PC-3 (cell line): Measurements from ENCODE around the gene DNAH17. TPM values are rescaled to one million over a fixed set of nuclear protein-coding genes. Genes with fewer than 3 reads are reported as not detected.

Experiments used
- ATAC-seq: fragments of 200-7000 bp; cut with Tn5 transposase; 2 replicates; pipeline ENCODE4 v1.9.1; 2020; ENCODE audit warnings: mild to moderate bottlenecking, moderate library complexity
- BruUV-seq: library from RNA; stranded (reverse); fragments of 400-500 nt; replicated peaks from 2 replicates; lab custom pipeline; 2021; lab: Mats Ljungman, UMichigan
- CTCF ChIA-PET: fragments of 300-600 bp; sonication (Branson Sonifier 250); formaldehyde crosslinking; loops from one replicate; lab custom pipeline; 2022; ENCODE audit warnings: antibody characterized with exemption; lab: Charles Lee
- POLR2A ChIA-PET: fragments of 300-600 bp; sonication (Branson Sonifier 250); formaldehyde crosslinking; loops from one replicate; lab custom pipeline; 2022; ENCODE audit warnings: antibody characterized with exemption; ENCODE audit not compliant: unreplicated experiment; lab: Charles Lee
- DNase-seq: peaks from one replicate; pipeline ENCODE4 v3.0.0-alpha.2; 2015
- H2AFZ ChIP-seq: fragments of 300-600 bp; sonication (generic); 2 replicates; pipeline ENCODE4 v1.6.0; 2016; ENCODE audit warnings: antibody characterized with exemption, low read length
- H3F3A ChIP-seq: fragments of 300-600 bp; sonication (generic); one replicate; pipeline ENCODE4 v1.6.0; 2017; ENCODE audit warnings: antibody characterized with exemption, low read length, control low read depth, mild to moderate bottlenecking; ENCODE audit not compliant: unreplicated experiment
- H3K27ac ChIP-seq: fragments of 300-600 bp; sonication (generic); 2 replicates; pipeline ENCODE4 v1.5.1; 2016; ENCODE audit warnings: mild to moderate bottlenecking, low read length
- H3K27me3 ChIP-seq: fragments of 300-600 bp; sonication (generic); 2 replicates; pipeline ENCODE4 v1.6.1; 2016; ENCODE audit warnings: low read length, mixed read lengths
- H3K36me3 ChIP-seq: fragments of 300-600 bp; sonication (generic); 2 replicates; pipeline ENCODE4 v1.6.1; 2016; ENCODE audit warnings: low read depth, mixed run types, low read length, mixed read lengths
- H3K4me1 ChIP-seq: fragments of 300-600 bp; sonication (generic); 2 replicates; pipeline ENCODE4 v1.5.1; 2016; ENCODE audit warnings: low read length; ENCODE audit not compliant: insufficient read depth
- H3K4me2 ChIP-seq: fragments of 300-600 bp; sonication (generic); 2 replicates; pipeline ENCODE4 v1.6.0; 2016; ENCODE audit warnings: low read length
- H3K4me3 ChIP-seq: fragments of 300-600 bp; sonication (generic); 2 replicates; pipeline ENCODE4 v1.5.1; 2016; ENCODE audit warnings: mild to moderate bottlenecking, low read length, mixed read lengths
- H3K79me2 ChIP-seq: fragments of 300-600 bp; sonication (generic); 2 replicates; pipeline ENCODE4 v1.6.1; 2017; ENCODE audit warnings: low read length, mixed read lengths
- H3K9ac ChIP-seq: fragments of 300-600 bp; sonication (generic); 2 replicates; pipeline ENCODE4 v1.6.0; 2016; ENCODE audit warnings: mild to moderate bottlenecking, low read length
- H3K9me2 ChIP-seq: fragments of 300-600 bp; sonication (generic); replicated peaks from 2 replicates; pipeline ENCODE4 v1.6.1; 2016; ENCODE audit warnings: mixed run types, low read length, mixed read lengths
- H3K9me3 ChIP-seq: fragments of 300-600 bp; sonication (generic); 2 replicates; pipeline ENCODE4 v1.6.1; 2016; ENCODE audit warnings: low read length, mixed read lengths
- H4K20me1 ChIP-seq: fragments of 300-600 bp; sonication (generic); 2 replicates; pipeline ENCODE4 v1.6.1; 2016; ENCODE audit warnings: low read length, mixed read lengths
- EZH2 ChIP-seq: fragments of 300-600 bp; sonication (generic); IDR thresholded peaks from one replicate; pipeline ENCODE4 v1.6.1; 2017; ENCODE audit warnings: antibody characterized with exemption, mild to moderate bottlenecking, low read length; ENCODE audit not compliant: unreplicated experiment
- EZH2phosphoT487 ChIP-seq: fragments of 300-600 bp; sonication (generic); IDR thresholded peaks from 2 replicates; pipeline ENCODE4 v1.6.1; 2018; ENCODE audit warnings: mild to moderate bottlenecking, antibody characterized with exemption, low read length, borderline replicate concordance
- intact Hi-C: fragments of 100-400 bp; cut with micrococcal nuclease; formaldehyde crosslinking; loops from 2 replicates; pipeline ENCODE4 v1.9.0; 2023
- total RNA-seq: library from RNA; depleted of rRNA; stranded (reverse); fragments of >200 nt; gene quantifications from 2 replicates; pipeline ENCODE4 v1.2.3, GENCODE V29; 2014
- TF ChIP-seq, protein P1 (sequence below): fragments of 300-600 bp; sonication (generic); conservative IDR thresholded peaks from 2 replicates; pipeline ENCODE4 v1.5.1; 2017; ENCODE audit warnings: antibody characterized with exemption, low read depth, mild to moderate bottlenecking, low read length

The DNAH17 gene
- total RNA-seq, 1 experiment from 2014 or later, result 0.04 TPM

DNA sequence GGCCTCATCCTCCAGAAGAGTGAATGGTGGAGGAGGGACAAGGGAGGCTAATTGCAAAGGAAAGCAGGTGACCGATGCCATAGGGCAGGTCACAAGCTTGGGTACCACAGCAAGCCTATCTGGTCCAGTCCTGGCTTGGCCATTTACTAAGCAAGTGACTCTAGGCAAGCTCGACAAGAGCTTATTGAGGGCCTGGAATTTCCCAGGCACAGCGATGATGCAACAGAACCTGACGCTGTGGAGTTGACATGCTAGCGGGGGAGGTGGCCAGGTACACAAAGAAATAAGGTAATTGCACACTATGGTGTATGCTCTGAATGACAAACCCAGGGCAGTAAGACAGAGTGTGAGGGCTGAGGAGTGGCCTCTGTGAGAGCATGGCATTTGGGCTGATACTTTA is 100.2 kb downstream of the DNAH17 start:
- Histone ChIP-seq H3K9me3 (no peaks in the 10 kb centered on the region), H3F3A (no peaks in the 10 kb centered on the region), H3K9me2 (no peaks in the 10 kb centered on the region), H3K79me2 (no peaks in the 10 kb centered on the region), H3K27me3 (peaks cover 9% of the 10 kb centered on the region; the same call in 1 of the 2 replicates), H3K9ac (no peak overlapping the region), H3K4me2 (no peak overlapping the region), H4K20me1 (no peaks in the 10 kb centered on the region), H3K4me3 (no peak overlapping the region), H2AFZ (no peak overlapping the region), H3K27ac (no peak overlapping the region), H3K36me3 (no peaks in the 10 kb centered on the region), H3K4me1 (no peaks in the 10 kb centered on the region)
- DNase-seq (peak; percentile 30), ATAC-seq (no peak)
- BruUV-seq, result no TSS peak
- CTCF ChIA-PET, result no interaction called here
- TF ChIP-seq EZH2phosphoT487 (no peak), EZH2 (no peak)
- TF ChIP-seq, protein P1, sequence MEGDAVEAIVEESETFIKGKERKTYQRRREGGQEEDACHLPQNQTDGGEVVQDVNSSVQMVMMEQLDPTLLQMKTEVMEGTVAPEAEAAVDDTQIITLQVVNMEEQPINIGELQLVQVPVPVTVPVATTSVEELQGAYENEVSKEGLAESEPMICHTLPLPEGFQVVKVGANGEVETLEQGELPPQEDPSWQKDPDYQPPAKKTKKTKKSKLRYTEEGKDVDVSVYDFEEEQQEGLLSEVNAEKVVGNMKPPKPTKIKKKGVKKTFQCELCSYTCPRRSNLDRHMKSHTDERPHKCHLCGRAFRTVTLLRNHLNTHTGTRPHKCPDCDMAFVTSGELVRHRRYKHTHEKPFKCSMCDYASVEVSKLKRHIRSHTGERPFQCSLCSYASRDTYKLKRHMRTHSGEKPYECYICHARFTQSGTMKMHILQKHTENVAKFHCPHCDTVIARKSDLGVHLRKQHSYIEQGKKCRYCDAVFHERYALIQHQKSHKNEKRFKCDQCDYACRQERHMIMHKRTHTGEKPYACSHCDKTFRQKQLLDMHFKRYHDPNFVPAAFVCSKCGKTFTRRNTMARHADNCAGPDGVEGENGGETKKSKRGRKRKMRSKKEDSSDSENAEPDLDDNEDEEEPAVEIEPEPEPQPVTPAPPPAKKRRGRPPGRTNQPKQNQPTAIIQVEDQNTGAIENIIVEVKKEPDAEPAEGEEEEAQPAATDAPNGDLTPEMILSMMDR, result no peak
- POLR2A ChIA-PET, result no interaction called here
- intact Hi-C loops, result no loop called here

DNA sequence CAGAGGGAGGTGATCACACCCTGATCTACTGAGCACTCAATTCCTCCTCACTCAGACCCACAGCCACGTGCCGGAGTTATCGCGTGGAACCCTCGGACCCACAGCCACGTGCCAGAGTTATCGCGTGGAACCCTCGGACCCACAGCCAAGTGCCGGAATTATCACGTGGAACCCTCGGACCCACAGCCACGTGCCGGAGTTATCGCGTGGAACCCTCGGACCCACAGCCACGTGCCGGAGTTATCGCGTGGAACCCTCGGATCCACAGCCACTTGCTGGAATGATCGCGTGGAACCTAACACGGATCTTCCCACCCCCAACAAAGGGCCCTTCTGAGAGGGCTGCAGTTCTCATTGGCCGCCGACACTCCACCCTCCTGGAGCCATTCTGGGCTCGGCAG is 101.0 kb downstream of the DNAH17 start:
- Histone ChIP-seq H3K9me2 (no peaks in the 10 kb centered on the region), H3K9ac (no peak overlapping the region), H3K4me1 (no peaks in the 10 kb centered on the region), H3K9me3 (no peaks in the 10 kb centered on the region), H3K4me2 (no peak overlapping the region), H3K79me2 (no peaks in the 10 kb centered on the region), H3K4me3 (no peak overlapping the region), H2AFZ (no peak overlapping the region), H4K20me1 (no peaks in the 10 kb centered on the region), H3K27me3 (peaks cover 9% of the 10 kb centered on the region; the same call in 1 of the 2 replicates), H3F3A (no peaks in the 10 kb centered on the region), H3K36me3 (no peaks in the 10 kb centered on the region), H3K27ac (no peak overlapping the region)
- ChIA-PET CTCF (no interaction called here), POLR2A (no interaction called here)
- no TSS peak for BruUV-seq
- ATAC-seq, result no peak
- DNase-seq, result no peak
- TF ChIP-seq, protein P1, result no peak
- TF ChIP-seq EZH2 (no peak), EZH2phosphoT487 (no peak)
- intact Hi-C loops, result no loop called here

DNA sequence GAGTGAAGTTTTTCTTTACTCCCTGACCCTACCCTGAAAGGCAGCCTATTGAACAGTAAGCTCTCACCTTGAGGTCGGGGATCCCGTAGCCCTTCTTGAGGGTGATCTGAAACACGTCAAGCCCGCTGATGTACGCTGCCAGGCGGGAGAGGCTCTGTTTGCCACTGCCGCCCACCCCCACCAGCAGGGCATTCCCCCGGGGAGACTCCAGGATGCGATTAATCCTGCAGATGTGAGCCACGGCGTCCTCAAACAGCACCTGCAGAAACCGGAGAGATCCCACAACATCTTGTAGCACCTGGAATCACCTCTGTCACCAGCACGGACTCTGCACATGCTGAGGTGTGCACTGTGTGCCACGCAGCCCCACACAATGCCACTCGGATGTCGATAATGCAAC is 102.0 kb downstream of the DNAH17 start:
- intact Hi-C loops, result no loop called here
- Histone ChIP-seq H2AFZ (no peak overlapping the region), H3K9me2 (no peaks in the 10 kb centered on the region), H3K79me2 (no peaks in the 10 kb centered on the region), H3K36me3 (no peaks in the 10 kb centered on the region), H3K27me3 (peaks cover 9% of the 10 kb centered on the region; the same call in 1 of the 2 replicates), H3K4me2 (no peak overlapping the region), H3K4me3 (no peak overlapping the region), H3K4me1 (no peaks in the 10 kb centered on the region), H3K27ac (no peak overlapping the region), H3K9me3 (no peaks in the 10 kb centered on the region), H3K9ac (no peak overlapping the region), H3F3A (no peaks in the 10 kb centered on the region), H4K20me1 (no peaks in the 10 kb centered on the region)
- ATAC-seq (no peak), DNase-seq (no peak)
- TF ChIP-seq EZH2phosphoT487, result no peak
- no peak for TF ChIP-seq EZH2
- TF ChIP-seq, protein P1, result no peak
- BruUV-seq, result no TSS peak
- POLR2A ChIA-PET, result no interaction called here
- CTCF ChIA-PET, result no interaction called here
